ENCODE measurements around the gene TLR3.

- no peak for TF ChIP-seq CTCF (IDR thresholded peaks at IDR 0.05)
- TF ChIP-seq POLR2A (IDR thresholded peaks at IDR 0.05), result no peak
- no peak for TF ChIP-seq EP300 (IDR thresholded peaks at IDR 0.05)
Measured at GRCh38 chr4:186131935-186132334, 63.0 kb downstream of the TLR3 start.

All from sigmoid colon (tissue), 4 donors.